Middle frontal gyrus (tissue), 1 donor: ENCODE measurements around the gene PTPN22.
A peak's percentile ranks its signal among the peaks of the same experiment; 100 is the strongest.

Experiments used
- DNase-seq: peaks from one replicate; pipeline ENCODE4 v3.0.0-alpha.2; 2015; ENCODE audit warnings: low spot score; ENCODE audit errors: extremely low spot score

PTPN22 gene

GRCh38 chr1:113871597-113872113, at the start of gene PTPN22:
Gene PTPN22, minus strand, starts transcription at chr1:113871712.
- no peak for DNase-seq

GRCh38 chr1:113918243-113918642, 46.7 kb upstream of the PTPN22 start:
- DNase-seq = no peak

GRCh38 chr1:113917400-113918082, 46.0 kb upstream of the PTPN22 start:
- no peak for DNase-seq

- no peak for DNase-seq
Observed at GRCh38 chr1:113916974-113917373, 45.5 kb upstream of the PTPN22 start.

GRCh38 chr1:113913887-113914664, 42.6 kb upstream of the PTPN22 start:
- DNase-seq = no peak

- no peak for DNase-seq
Observed at GRCh38 chr1:113913312-113913668, 41.8 kb upstream of the PTPN22 start.

GRCh38 chr1:113912594-113913311, 41.2 kb upstream of the PTPN22 start:
- no peak for DNase-seq

GRCh38 chr1:113905435-113905861, 33.9 kb upstream of the PTPN22 start:
- DNase-seq = no peak

GRCh38 chr1:113904674-113905434, 33.3 kb upstream of the PTPN22 start, which contains the start of the genes AP4B1 and DCLRE1B:
Gene AP4B1, minus strand, starts transcription at chr1:113904799. Its CDS starts 82 bp downstream, at chr1:113904717.
Gene DCLRE1B, plus strand, starts transcription at chr1:113905326. Its CDS starts 261 bp downstream, at chr1:113905587.
- DNase-seq = peak; percentile 97

GRCh38 chr1:113904293-113904673, 32.8 kb upstream of the PTPN22 start:
- DNase-seq = no peak

- no peak for DNase-seq
Observed at GRCh38 chr1:113903501-113904292, 32.2 kb upstream of the PTPN22 start.

GRCh38 chr1:113901191-113901590, 29.7 kb upstream of the PTPN22 start:
- DNase-seq = no peak

- DNase-seq = no peak
Observed at GRCh38 chr1:113899111-113899510, 27.6 kb upstream of the PTPN22 start.

- no peak for DNase-seq
Observed at GRCh38 chr1:113898241-113898814, 26.8 kb upstream of the PTPN22 start.

GRCh38 chr1:113895961-113896360, 24.4 kb upstream of the PTPN22 start:
- no peak for DNase-seq

- DNase-seq = no peak
Observed at GRCh38 chr1:113895098-113895497, 23.6 kb upstream of the PTPN22 start.

- no peak for DNase-seq
Observed at GRCh38 chr1:113893267-113893666, 21.8 kb upstream of the PTPN22 start.

GRCh38 chr1:113891631-113892220, 20.2 kb upstream of the PTPN22 start:
- DNase-seq = no peak

GRCh38 chr1:113890816-113891215, 19.3 kb upstream of the PTPN22 start:
- no peak for DNase-seq
